ENCODE measurements around the gene KLK13.

KLK13 gene

GRCh38 chr19:51036519-51036918 lies 28.4 kb downstream of the KLK13 start:
- TF ChIP-seq CTCF (IDR thresholded peaks at IDR 0.05; ENCODE audit: extremely low read depth, missing control alignments), result no peak
- no peak for DNase-seq (ENCODE audit: low spot score)

- TF ChIP-seq CTCF (IDR thresholded peaks at IDR 0.05; ENCODE audit: extremely low read depth, missing control alignments), result no peak
- no peak for DNase-seq (ENCODE audit: low spot score)
Measured at GRCh38 chr19:51034704-51035103, 30.2 kb downstream of the KLK13 start, which contains the start of gene KLK12. TSS of gene KLK12 (minus strand) at chr19:51035002. CDS start at chr19:51034621, 381 bp downstream.

GRCh38 chr19:51031880-51032225 lies 33.0 kb downstream of the KLK13 start:
- DNase-seq (ENCODE audit: low spot score), result no peak
- no peak for TF ChIP-seq CTCF (IDR thresholded peaks at IDR 0.05; ENCODE audit: extremely low read depth, missing control alignments)

GRCh38 chr19:51031220-51031879 lies 33.5 kb downstream of the KLK13 start:
- TF ChIP-seq CTCF (IDR thresholded peaks at IDR 0.05; ENCODE audit: extremely low read depth, missing control alignments), result no peak
- DNase-seq (ENCODE audit: low spot score), result no peak

- TF ChIP-seq CTCF (IDR thresholded peaks at IDR 0.05; ENCODE audit: extremely low read depth, missing control alignments), result no peak
- DNase-seq (ENCODE audit: low spot score), result no peak
Measured at GRCh38 chr19:51030631-51031030, 34.3 kb downstream of the KLK13 start.

GRCh38 chr19:51029718-51030117 lies 35.2 kb downstream of the KLK13 start:
- no peak for TF ChIP-seq CTCF (IDR thresholded peaks at IDR 0.05; ENCODE audit: extremely low read depth, missing control alignments)
- DNase-seq (ENCODE audit: low spot score), result no peak

GRCh38 chr19:51027873-51028272 lies 37.0 kb downstream of the KLK13 start:
- TF ChIP-seq CTCF (IDR thresholded peaks at IDR 0.05; ENCODE audit: extremely low read depth, missing control alignments), result no peak
- no peak for DNase-seq (ENCODE audit: low spot score)
